Measurements from ENCODE around the gene FBXO42.
"Not testable (repeated sequence)": the region's sequence is repeated elsewhere in the genome, so short reads cannot be mapped to it uniquely, and the experiment has no call there.

Gene FBXO42

DNA sequence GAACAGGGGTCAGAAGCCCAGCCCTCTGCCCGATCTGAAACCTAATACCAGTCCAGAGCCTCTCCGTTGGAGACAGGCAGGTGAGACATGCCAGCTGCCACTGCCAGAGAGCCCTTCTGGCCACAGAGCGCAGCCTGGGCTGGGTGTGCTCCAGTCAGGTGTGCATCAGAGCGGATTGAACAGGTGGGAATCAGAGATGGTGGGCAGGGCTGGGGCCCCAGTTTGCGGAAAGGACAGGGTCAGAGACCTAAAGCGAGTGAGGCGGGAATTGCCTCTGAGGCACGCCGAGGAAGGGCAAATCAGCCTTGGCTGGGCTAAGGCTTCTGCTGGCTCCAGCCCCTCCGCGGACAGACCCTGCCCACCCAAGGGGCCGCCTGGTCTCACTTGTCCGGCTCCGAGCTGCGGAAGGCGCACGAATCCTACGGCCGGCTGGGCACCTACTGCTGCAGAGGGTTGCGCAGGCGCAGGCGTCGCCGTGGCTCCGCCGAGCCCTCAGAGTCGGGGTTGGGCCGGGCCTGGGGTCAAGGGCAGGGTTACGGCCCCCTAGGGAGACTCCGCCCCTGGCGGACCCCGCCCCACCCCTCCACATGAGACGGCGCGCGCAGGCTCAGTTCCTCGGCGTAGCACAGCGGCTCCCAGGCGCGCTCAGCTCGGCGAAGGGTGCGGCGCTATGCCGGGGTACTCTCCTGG lies 125.6 kb downstream of the FBXO42 start:
- TF ChIP-seq EZH2 (IDR thresholded peaks at IDR 0.05; ENCODE audit: borderline replicate concordance, low read length): no peak
- TF ChIP-seq, protein P1, sequence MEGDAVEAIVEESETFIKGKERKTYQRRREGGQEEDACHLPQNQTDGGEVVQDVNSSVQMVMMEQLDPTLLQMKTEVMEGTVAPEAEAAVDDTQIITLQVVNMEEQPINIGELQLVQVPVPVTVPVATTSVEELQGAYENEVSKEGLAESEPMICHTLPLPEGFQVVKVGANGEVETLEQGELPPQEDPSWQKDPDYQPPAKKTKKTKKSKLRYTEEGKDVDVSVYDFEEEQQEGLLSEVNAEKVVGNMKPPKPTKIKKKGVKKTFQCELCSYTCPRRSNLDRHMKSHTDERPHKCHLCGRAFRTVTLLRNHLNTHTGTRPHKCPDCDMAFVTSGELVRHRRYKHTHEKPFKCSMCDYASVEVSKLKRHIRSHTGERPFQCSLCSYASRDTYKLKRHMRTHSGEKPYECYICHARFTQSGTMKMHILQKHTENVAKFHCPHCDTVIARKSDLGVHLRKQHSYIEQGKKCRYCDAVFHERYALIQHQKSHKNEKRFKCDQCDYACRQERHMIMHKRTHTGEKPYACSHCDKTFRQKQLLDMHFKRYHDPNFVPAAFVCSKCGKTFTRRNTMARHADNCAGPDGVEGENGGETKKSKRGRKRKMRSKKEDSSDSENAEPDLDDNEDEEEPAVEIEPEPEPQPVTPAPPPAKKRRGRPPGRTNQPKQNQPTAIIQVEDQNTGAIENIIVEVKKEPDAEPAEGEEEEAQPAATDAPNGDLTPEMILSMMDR (IDR thresholded peaks at IDR 0.05; ENCODE audit: low read length): no peak
- Histone ChIP-seq H3K9ac (ENCODE audit: low read length) (no peak overlapping the region), H3K27me3 (ENCODE audit: insufficient read depth, low read length) (no peaks in the 10 kb centered on the region), H3K9me3 (ENCODE audit: low read length) (no peaks in the 10 kb centered on the region), H3K4me2 (ENCODE audit: low read length) (no peak overlapping the region), H3F3A (ENCODE audit: insufficient read depth, low read length) (no peaks in the 10 kb centered on the region), H2AFZ (ENCODE audit: low read length) (no peak overlapping the region), H3K4me1 (ENCODE audit: insufficient read depth, low read length, severe bottlenecking) (no peaks in the 10 kb centered on the region), H3K9me2 (ENCODE audit: low read depth, low read length) (no peaks in the 10 kb centered on the region), H3K27ac (ENCODE audit: low read depth, low read length, poor library complexity, severe bottlenecking) (no peak overlapping the region), H4K20me1 (ENCODE audit: insufficient read depth, low read length) (no peaks in the 10 kb centered on the region), H3K79me2 (ENCODE audit: insufficient read depth, low read length) (no peaks in the 10 kb centered on the region), H3K4me3 (ENCODE audit: low read depth, low read length, poor library complexity, severe bottlenecking) (no peak overlapping the region), H3K36me3 (ENCODE audit: insufficient read depth, low read length) (no peaks in the 10 kb centered on the region)

GRCh38 chr1:16226129-16226489 lies 126.2 kb downstream of the FBXO42 start:
- H3K9me2 ChIP-seq (ENCODE audit: low read depth, low read length): no peaks in the 10 kb centered on the region
- no peaks in the 10 kb centered on the region for H4K20me1 ChIP-seq (ENCODE audit: insufficient read depth, low read length)
- no peaks in the 10 kb centered on the region for H3K9me3 ChIP-seq (ENCODE audit: low read length)
- H3K4me3 ChIP-seq (ENCODE audit: low read depth, low read length, poor library complexity, severe bottlenecking): no peak overlapping the region
- no peak overlapping the region for H2AFZ ChIP-seq (ENCODE audit: low read length)
- H3F3A ChIP-seq (ENCODE audit: insufficient read depth, low read length): no peaks in the 10 kb centered on the region
- H3K9ac ChIP-seq (ENCODE audit: low read length): no peak overlapping the region
- TF ChIP-seq, protein P1 (IDR thresholded peaks at IDR 0.05; ENCODE audit: low read length): no peak
- no peak for TF ChIP-seq EZH2 (IDR thresholded peaks at IDR 0.05; ENCODE audit: borderline replicate concordance, low read length)
- H3K27ac ChIP-seq (ENCODE audit: low read depth, low read length, poor library complexity, severe bottlenecking): no peak overlapping the region
- no peaks in the 10 kb centered on the region for H3K27me3 ChIP-seq (ENCODE audit: insufficient read depth, low read length)
- no peaks in the 10 kb centered on the region for H3K4me1 ChIP-seq (ENCODE audit: insufficient read depth, low read length, severe bottlenecking)
- H3K36me3 ChIP-seq (ENCODE audit: insufficient read depth, low read length): no peaks in the 10 kb centered on the region
- no peaks in the 10 kb centered on the region for H3K79me2 ChIP-seq (ENCODE audit: insufficient read depth, low read length)
- no peak overlapping the region for H3K4me2 ChIP-seq (ENCODE audit: low read length)

DNA sequence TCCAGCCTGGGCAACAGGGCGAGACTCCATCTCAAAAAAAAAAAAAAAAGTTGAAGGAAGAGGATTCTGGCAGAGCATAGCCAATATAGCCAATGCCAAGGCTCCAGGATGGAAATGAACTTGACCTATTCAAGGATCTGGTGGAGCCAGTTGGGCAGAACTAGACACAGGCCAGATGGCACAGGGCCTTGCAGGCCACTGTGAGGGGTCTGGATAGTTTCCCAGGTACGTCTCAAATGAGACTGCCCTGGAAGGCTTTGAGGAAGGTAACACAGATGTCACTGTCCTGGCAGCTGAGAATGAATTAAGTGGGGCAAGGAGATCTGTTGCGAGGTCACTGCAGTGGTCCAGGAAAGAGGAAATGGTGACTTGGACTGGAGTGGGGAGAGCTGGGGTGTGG lies 127.8 kb downstream of the FBXO42 start:
- no peaks in the 10 kb centered on the region for H3K36me3 ChIP-seq (ENCODE audit: insufficient read depth, low read length)
- H3K4me2 ChIP-seq (ENCODE audit: low read length): no peak overlapping the region
- no peak overlapping the region for H3K27ac ChIP-seq (ENCODE audit: low read depth, low read length, poor library complexity, severe bottlenecking)
- no peaks in the 10 kb centered on the region for H3K79me2 ChIP-seq (ENCODE audit: insufficient read depth, low read length)
- no peaks in the 10 kb centered on the region for H3K9me3 ChIP-seq (ENCODE audit: low read length)
- no peak overlapping the region for H3K4me3 ChIP-seq (ENCODE audit: low read depth, low read length, poor library complexity, severe bottlenecking)
- H4K20me1 ChIP-seq (ENCODE audit: insufficient read depth, low read length): no peaks in the 10 kb centered on the region
- TF ChIP-seq, protein P1 (IDR thresholded peaks at IDR 0.05; ENCODE audit: low read length): no peak
- TF ChIP-seq EZH2 (IDR thresholded peaks at IDR 0.05; ENCODE audit: borderline replicate concordance, low read length): no peak
- H3K9me2 ChIP-seq (ENCODE audit: low read depth, low read length): no peaks in the 10 kb centered on the region
- no peaks in the 10 kb centered on the region for H3F3A ChIP-seq (ENCODE audit: insufficient read depth, low read length)
- no peaks in the 10 kb centered on the region for H3K4me1 ChIP-seq (ENCODE audit: insufficient read depth, low read length, severe bottlenecking)
- no peak overlapping the region for H2AFZ ChIP-seq (ENCODE audit: low read length)
- no peak overlapping the region for H3K9ac ChIP-seq (ENCODE audit: low read length)
- H3K27me3 ChIP-seq (ENCODE audit: insufficient read depth, low read length): no peaks in the 10 kb centered on the region

- not testable (repeated sequence) for H4K20me1 ChIP-seq (ENCODE audit: insufficient read depth, low read length); H3K4me1 ChIP-seq (ENCODE audit: insufficient read depth, low read length, severe bottlenecking); H3K79me2 ChIP-seq (ENCODE audit: insufficient read depth, low read length); H3K36me3 ChIP-seq (ENCODE audit: insufficient read depth, low read length); H3K27ac ChIP-seq (ENCODE audit: low read depth, low read length, poor library complexity, severe bottlenecking); H3K27me3 ChIP-seq (ENCODE audit: insufficient read depth, low read length); H3K9me3 ChIP-seq (ENCODE audit: low read length); H3K9ac ChIP-seq (ENCODE audit: low read length); H3K9me2 ChIP-seq (ENCODE audit: low read depth, low read length); H3K4me3 ChIP-seq (ENCODE audit: low read depth, low read length, poor library complexity, severe bottlenecking); H2AFZ ChIP-seq (ENCODE audit: low read length); H3K4me2 ChIP-seq (ENCODE audit: low read length); H3F3A ChIP-seq (ENCODE audit: insufficient read depth, low read length)
Observed at GRCh38 chr1:16222716-16223115, 129.6 kb downstream of the FBXO42 start.

Data from OCI-LY1 (cell line).